Measurements from ENCODE around the gene DARS1. TPM values are rescaled to one million over a fixed set of nuclear protein-coding genes. Genes with fewer than 3 reads are reported as not detected.
"Not testable (repeated sequence)": the region's sequence is repeated elsewhere in the genome, so short reads cannot be mapped to it uniquely, and the experiment has no call there.

The DARS1 gene
- total and polyA plus RNA-seq, 2 experiments from 2014 or later, result 115 to 148 TPM

- not testable (repeated sequence) for H3K27me3 ChIP-seq (ENCODE audit: insufficient read depth); H3K36me3 ChIP-seq (ENCODE audit: insufficient read depth); DNase-seq (ENCODE audit: low spot score); H3K27me3 Mint-ChIP-seq (ENCODE audit: insufficient read depth, low read depth, poor library complexity); H2AFZ ChIP-seq; ATAC-seq; H3K9me3 Mint-ChIP-seq; H3K9me2 ChIP-seq (ENCODE audit: insufficient read depth); H3K4me3 ChIP-seq; H4K20me1 ChIP-seq (replicated peaks; ENCODE audit: insufficient read depth); H3F3A ChIP-seq (replicated peaks; ENCODE audit: low read depth); H3K27ac Mint-ChIP-seq; H3K27ac ChIP-seq (ENCODE audit: low read depth); H3K4me3 Mint-ChIP-seq; H3K4me2 ChIP-seq
- Histone ChIP-seq H3K79me2 (replicated peaks; ENCODE audit: insufficient read depth) (peaks cover 59% of the 10 kb centered on the region), H3K4me1 (ENCODE audit: insufficient read depth) (peaks cover 44% of the 10 kb centered on the region)
- peaks cover 17% of the 10 kb centered on the region for H3K36me3 Mint-ChIP-seq (ENCODE audit: low read depth)
- peaks cover 38% of the 10 kb centered on the region for H3K4me1 Mint-ChIP-seq
Measured at GRCh38 chr2:135958927-135959326, 26.5 kb downstream of the DARS1 start.

- no peak overlapping the region for H3K4me3 ChIP-seq
- H3K79me2 ChIP-seq (replicated peaks; ENCODE audit: insufficient read depth), result peaks cover 58% of the 10 kb centered on the region
- 0 out of 2 replicates have a peak overlapping the region, but pooled peaks have one; percentile 22 for H3K27ac ChIP-seq (ENCODE audit: low read depth)
- peaks cover 4% of the 10 kb centered on the region; the same call in 1 of the 2 replicates for H3K4me1 ChIP-seq (ENCODE audit: insufficient read depth)
- no peaks in the 10 kb centered on the region for H3K9me3 Mint-ChIP-seq
- no peaks in the 10 kb centered on the region for H3K9me2 ChIP-seq (ENCODE audit: insufficient read depth)
- H3K4me2 ChIP-seq, result no peak overlapping the region
- H3K36me3 ChIP-seq (ENCODE audit: insufficient read depth), result no peaks in the 10 kb centered on the region
- H3K36me3 Mint-ChIP-seq (ENCODE audit: low read depth), result peaks cover 27% of the 10 kb centered on the region
- no peak overlapping the region for H2AFZ ChIP-seq
- H3K27ac Mint-ChIP-seq, result no peak overlapping the region
- no peaks in the 10 kb centered on the region for H3F3A ChIP-seq (replicated peaks; ENCODE audit: low read depth)
- no peaks in the 10 kb centered on the region; the same call in 1 of the 2 replicates for H4K20me1 ChIP-seq (replicated peaks; ENCODE audit: insufficient read depth)
- peaks cover 8% of the 10 kb centered on the region; the same call in 2 of the 3 replicates for H3K4me1 Mint-ChIP-seq
- H3K27me3 Mint-ChIP-seq (ENCODE audit: insufficient read depth, low read depth, poor library complexity), result peaks cover 2% of the 10 kb centered on the region
- H3K27me3 ChIP-seq (ENCODE audit: insufficient read depth), result no peaks in the 10 kb centered on the region
- H3K4me3 Mint-ChIP-seq, result no peak overlapping the region
- no peak for DNase-seq (ENCODE audit: low spot score)
- ATAC-seq, result no peak
- TF ChIP-seq CTCF (conservative IDR thresholded peaks at IDR 0.05; ENCODE audit: low read depth in 2 of 2) (no peak), ZNF462 (CRISPR knock-in tag; IDR thresholded peaks at IDR 0.05) (no peak), ZNF331 (CRISPR knock-in tag; IDR thresholded peaks at IDR 0.05; ENCODE audit: low read depth) (no peak), EZH2phosphoT487 (IDR thresholded peaks at IDR 0.05; ENCODE audit: unreplicated experiment) (no peak), STAT1 (IDR thresholded peaks at IDR 0.05; ENCODE audit: unreplicated experiment) (no peak), EZH2 (IDR thresholded peaks at IDR 0.05; ENCODE audit: low read depth, unreplicated experiment) (no peak), NANOG (IDR thresholded peaks at IDR 0.05; ENCODE audit: borderline replicate concordance) (no peak), JUNB (IDR thresholded peaks at IDR 0.05; ENCODE audit: unreplicated experiment) (no peak), CREB1 (CRISPR knock-in tag; IDR thresholded peaks at IDR 0.05; ENCODE audit: low read depth) (no peak), POLR2AphosphoS5 (IDR thresholded peaks at IDR 0.05; ENCODE audit: low read depth) (no peak), ZNF114 (CRISPR knock-in tag; IDR thresholded peaks at IDR 0.05) (no peak), ETS1 (IDR thresholded peaks at IDR 0.05) (no peak)
Measured at GRCh38 chr2:135954020-135954601, 31.3 kb downstream of the DARS1 start.

Data from GM23338 (cell line).